NCI-H1417 treated with DMSO at 0.1 percent for 48 hours (cell line): Measurements from ENCODE around the gene TSHZ2.
"Not testable (repeated sequence)": the region's sequence is repeated elsewhere in the genome, so short reads cannot be mapped to it uniquely, and the experiment has no call there.

Source experiments
- DNase-seq: peaks from one replicate; lab custom pipeline; 2025; lab: John Stamatoyannopoulos, UW

Gene TSHZ2

DNA sequence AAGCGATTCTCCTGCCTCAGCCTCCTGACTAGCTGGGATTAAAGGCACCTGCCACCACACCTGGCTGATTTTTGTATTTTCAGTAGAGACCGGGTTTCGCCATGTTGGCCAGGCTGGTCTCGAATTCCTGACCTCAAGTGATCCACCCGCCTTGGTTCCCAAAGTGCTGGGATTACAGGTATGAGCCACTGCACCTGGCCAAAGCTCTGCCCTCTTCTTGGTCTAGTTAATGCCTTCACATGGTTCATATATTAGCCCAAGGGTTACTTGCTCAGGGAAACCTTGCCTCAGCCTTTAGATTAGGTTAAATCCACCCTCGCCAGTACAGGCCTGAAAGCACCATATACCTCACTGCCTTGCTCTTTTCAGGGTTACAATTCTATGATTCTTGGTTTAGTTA, 26.1 kb downstream of the TSHZ2 start:
- no peak for DNase-seq

GRCh38 chr20:52999040-52999439, 26.9 kb downstream of the TSHZ2 start:
- DNase-seq = no peak

GRCh38 chr20:53001498-53002301, 29.5 kb downstream of the TSHZ2 start:
- DNase-seq = no peak

DNA sequence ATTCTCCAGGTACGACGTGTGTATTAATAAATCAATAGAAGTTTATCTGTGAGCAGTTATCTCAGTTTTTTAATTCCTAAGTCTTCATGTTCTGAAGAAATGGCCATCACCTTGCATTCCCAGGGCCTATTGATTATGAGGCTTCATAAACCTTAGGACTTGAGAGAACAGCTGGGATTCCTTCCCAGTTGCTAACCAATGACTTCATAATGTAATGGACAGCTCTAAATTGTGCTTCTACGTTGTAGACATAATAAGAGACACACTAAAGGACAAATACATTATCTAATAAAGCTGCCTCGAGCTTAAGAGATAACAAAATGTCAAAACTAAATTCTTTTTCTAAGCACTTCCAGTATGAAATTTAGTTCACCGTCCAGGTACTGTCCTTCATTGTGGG, 30.6 kb downstream of the TSHZ2 start:
- no peak for DNase-seq

DNA sequence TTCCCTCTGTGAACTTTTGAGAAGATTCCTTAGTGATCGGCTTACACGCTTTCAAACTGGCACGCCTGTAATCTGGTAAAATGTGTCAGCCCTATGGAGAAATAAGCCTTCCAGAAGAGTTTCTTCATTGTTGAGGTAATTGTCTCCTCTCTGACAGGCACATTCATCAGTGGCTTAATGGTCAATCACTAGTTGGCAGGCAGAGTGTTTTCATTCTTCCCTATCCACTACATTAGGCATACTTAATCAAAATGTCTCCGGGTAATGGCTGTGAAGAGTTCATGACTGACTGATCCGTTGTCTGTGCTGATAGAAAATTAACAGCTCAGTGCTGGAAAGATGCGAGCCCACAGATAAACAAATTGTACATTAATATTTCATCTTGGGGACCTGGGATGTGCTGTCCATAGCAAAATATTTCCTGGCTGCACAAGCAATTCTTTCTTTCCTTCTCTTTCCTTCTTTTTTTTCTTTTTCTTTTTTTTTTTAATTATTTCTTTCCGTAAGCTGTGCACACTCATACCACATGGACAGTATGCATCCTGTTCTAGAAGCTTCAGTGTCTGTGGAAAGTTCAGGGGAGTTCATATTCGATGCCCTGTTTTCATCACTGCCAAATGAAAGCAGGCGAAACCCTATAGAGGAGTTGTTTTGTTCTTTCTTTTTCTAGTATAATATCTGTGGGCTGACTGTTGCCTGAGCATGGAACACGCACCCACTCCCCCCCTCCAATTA, 31.4 kb downstream of the TSHZ2 start:
- peak; percentile 51 for DNase-seq

DNA sequence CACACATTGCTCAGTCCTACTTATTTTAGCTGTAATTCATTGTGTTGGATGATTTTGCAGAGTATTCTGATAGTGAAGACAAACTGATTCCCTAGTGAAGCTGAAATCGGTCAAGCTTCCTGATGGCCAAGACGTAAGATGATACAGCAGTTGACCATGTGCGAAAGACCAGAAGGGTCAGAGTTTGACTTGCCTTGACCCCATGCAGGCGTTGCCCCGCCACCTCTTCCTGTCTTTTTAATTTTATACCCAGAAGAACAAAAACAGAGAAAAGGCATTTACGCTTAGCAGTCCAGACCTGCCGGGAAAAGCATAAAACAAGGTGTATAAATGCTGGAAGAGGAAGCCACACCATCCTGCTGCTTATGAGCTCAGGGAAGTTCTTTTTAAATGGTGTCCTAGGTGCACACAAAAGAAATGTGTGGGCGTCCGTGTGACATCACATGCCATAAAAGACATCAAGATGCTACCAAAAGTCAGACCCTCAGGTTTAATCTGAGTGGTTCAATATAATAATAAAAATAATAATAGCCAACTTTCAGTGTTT, 32.2 kb downstream of the TSHZ2 start:
- DNase-seq = no peak

DNA sequence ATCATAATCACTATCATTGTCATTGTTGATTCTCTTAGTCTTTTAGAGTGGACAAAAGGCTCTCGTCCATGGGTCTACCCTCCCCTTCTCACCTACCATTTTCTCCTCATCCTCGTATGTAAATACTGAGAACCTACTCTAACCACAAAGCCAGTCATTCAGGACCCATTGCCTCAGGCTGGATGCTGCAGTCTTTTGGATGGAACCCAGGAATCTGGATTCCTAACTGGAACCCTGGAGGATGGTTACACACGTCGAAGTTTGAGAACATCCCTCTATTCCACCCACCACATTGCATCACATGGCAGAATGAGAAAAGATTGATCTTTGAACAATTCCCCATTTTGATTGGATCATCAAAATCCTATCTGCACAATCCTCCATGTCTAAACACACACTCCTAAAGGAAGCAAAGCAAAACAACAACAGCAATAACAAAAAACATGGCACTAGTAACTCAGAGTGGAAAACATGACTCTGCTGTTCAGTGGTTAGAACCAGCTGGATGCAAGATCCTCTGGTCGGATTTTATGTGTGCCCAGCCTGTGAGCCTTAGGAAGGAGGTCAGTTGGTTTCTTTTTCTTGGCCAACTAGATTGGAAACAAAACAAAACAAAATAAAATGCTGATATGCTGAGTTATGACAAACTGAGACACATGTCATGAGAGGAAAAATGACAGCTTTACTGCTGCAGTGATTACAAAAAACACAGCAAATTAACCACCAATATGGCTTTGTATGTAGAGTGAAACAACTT, 38.0 kb downstream of the TSHZ2 start:
- no peak for DNase-seq

DNA sequence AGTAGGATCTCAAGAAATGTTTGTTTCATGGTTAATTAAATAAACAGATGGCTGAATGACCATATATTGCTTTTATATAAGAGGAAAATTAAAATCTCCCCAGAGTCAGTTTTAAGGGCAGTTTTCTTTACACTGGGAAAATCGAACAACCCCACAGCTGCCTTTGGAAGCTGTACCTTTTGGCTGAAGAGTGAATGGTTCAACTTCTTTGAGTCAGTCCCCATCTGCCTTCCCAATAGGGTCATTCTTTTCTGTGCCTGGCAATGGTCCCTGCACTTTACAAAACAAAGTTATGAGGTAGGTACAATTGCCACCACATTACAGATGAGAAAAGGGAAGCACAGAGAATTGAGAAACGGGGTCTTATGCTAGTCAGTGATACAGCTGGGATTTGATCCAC, 39.5 kb downstream of the TSHZ2 start:
- no peak for DNase-seq

GRCh38 chr20:53013183-53013582, 41.0 kb downstream of the TSHZ2 start:
- no peak for DNase-seq

DNA sequence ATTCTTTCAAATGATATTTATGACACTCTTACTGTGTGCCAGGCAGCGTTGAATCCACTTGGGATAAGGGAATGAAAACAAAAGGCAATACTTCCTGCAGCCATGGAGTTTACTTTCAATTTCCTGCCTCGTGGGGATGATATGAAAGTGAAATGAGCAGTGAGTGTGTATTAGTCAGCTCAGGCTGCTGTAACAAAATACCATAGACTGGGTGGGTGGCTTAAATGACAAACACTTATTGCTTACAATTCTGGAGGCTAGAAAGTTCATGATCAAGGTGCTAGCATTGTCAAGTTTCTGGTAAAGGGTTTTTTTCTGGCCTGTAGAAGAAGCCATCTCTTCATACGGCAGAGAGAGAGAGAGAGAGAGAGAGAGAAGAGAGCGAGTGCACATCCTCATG, 41.7 kb downstream of the TSHZ2 start:
- no peak for DNase-seq

DNA sequence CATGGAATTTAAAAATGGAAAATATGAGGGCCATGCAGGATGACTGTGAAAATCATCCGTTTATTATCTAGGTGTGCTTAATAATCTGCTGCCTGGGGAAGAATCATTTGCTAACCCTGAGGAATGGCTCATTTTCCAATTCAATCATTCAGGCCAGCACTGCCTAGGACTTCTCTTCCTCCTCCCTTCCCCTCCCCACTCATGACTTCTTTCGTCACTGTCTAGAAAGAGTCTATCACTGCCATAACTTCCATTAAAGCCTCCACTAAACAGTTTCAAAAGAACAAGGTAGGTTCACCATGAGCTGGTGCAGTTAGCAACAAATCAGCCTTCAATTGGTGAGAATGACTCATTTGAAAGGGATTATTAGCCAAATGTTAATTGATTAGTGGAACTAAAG, 43.9 kb downstream of the TSHZ2 start:
- no peak for DNase-seq

- no peak for DNase-seq
These were observed 44.4 kb downstream of the TSHZ2 start for GRCh38 chr20:53016534-53017042.

GRCh38 chr20:53017206-53017605, 45.0 kb downstream of the TSHZ2 start:
- no peak for DNase-seq

GRCh38 chr20:53019464-53019863, 47.3 kb downstream of the TSHZ2 start:
- no peak for DNase-seq

DNA sequence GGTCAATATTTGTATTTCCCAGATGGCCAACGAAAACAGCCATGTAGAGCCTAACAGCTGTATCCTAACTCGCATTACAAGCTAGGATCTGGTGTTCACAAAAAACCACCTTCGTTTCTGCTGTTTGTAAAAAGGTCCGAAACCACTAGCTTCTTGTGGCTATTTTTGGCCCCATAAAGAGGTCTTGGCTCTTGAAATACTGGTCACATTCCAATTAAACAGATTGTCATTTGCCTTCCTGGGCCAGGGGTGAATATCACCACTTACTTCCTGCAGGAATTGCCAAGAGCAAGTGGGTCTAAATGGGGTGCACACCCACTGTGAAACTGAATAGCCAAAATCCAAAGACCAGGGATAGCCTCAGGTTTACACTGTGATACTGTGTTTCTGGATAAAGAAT, 48.2 kb downstream of the TSHZ2 start:
- DNase-seq = no peak

- no peak for DNase-seq
These were observed 48.7 kb downstream of the TSHZ2 start for GRCh38 chr20:53020834-53021233.

- DNase-seq = no peak
These were observed 49.8 kb downstream of the TSHZ2 start for GRCh38 chr20:53021934-53022333.

DNA sequence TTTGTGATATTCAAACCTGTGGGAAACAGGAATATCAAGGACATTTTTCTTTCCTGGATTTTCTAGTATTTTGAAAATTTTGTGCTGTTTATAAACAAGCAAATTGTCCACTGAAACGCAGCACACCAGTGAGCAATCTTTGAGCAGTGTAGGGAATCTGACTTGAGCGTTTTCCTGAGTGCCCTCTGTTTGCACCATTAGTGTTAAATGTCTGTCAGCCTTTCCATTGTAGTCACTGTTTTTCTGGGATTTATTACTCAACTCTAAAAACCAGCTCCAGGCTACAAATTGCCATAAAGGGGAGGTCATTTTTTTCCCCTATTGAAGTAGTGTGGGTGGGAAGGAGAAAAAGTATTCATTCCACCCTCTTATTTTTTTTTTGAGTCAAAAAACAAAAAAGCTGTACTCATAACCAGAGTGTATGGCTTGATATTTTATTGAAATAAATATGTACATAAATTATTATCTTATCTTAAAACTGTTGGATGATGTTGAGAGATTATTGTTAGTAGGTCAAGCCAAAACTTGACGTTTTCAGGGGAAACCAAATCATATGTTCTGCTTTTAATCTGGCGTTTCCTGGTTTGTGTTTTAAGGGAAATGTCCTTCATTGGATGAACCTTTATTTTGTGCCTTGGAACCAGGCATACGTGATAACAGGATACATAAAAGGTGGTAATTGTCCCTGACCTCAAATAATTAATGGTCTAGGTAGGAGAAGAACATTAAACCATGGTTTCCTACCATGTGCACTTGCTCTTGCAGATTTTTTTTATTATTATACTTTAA, 51.8 kb downstream of the TSHZ2 start:
- DNase-seq = peak; percentile 51

DNA sequence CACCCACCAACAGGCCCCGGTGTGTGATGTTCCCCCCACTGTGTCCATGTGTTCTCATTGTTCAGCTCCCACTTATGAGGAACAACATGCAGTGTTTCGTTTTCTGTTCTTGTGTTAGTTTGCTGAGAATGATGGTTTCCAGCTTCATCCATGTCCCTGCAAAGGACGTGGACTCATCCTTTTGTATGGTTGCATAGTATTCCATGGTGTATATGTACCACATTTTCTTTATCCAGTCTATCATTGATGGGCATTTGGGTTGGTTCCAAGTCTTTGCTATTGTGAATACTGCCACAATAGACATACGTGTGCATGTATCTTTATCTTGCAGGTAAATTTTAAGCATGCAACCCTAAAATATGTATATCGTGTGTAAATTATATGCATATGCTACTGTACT, 52.5 kb downstream of the TSHZ2 start:
- not testable (repeated sequence) for DNase-seq

DNA sequence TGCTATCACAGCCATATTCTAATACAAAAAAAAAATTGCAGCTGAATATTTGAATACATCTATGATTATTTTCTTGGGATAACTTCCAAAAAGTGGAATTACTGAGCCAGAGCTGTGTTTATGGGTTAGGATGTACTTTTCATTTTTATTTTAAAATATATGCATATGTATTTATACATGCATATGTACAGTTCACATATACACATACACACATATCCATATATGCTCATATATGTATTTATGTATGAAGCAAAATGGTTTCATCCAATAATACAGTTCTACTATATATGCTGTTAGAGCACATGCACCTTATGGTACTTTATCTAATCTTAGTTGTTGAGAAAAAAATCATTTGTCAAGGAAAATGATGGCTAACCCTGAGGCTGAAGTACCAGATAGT, 54.9 kb downstream of the TSHZ2 start:
- DNase-seq = no peak

DNA sequence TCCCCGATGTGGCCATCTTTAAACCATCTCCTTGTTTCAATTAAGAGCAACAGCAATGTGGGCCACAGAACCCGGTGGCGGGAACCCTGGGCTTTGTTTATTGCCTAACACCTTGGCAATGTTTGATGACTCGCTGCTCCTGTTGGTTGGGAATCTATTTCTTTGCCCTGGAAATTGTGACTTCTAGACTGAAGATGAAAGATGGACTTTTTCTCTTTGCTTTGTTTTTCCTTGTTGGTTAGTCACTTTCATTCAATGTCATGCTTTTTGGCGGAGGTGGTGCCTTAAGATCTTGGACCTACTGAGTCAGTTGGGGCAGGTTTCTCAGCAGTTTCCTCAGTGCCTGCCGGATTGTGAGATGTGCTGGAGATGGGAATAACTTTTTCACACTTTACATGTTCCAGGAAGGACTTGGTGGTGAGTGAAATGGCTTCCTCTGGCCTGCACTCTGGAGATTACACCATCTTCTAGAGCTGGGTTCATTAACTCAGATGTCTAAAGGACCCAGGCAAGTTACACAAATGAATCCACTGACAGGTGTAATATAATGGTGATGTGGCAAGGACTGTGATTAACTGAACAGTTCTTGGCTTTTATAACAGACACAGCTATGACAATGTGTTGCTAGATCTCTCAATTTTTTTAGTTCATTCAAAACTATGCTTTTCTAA, 56.3 kb downstream of the TSHZ2 start:
- no peak for DNase-seq
